HG03457 (cell line): ENCODE data around the gene MLLT10.
A peak's percentile ranks its signal among the peaks of the same experiment; 100 is the strongest.

Experiments used
- ATAC-seq: cut with Tn5 transposase; IDR thresholded peaks from one replicate; pipeline ENCODE4 v1.9.1; 2021; ENCODE audit warnings: moderate number of reproducible peaks; ENCODE audit not compliant: unreplicated experiment

MLLT10 gene

DNA sequence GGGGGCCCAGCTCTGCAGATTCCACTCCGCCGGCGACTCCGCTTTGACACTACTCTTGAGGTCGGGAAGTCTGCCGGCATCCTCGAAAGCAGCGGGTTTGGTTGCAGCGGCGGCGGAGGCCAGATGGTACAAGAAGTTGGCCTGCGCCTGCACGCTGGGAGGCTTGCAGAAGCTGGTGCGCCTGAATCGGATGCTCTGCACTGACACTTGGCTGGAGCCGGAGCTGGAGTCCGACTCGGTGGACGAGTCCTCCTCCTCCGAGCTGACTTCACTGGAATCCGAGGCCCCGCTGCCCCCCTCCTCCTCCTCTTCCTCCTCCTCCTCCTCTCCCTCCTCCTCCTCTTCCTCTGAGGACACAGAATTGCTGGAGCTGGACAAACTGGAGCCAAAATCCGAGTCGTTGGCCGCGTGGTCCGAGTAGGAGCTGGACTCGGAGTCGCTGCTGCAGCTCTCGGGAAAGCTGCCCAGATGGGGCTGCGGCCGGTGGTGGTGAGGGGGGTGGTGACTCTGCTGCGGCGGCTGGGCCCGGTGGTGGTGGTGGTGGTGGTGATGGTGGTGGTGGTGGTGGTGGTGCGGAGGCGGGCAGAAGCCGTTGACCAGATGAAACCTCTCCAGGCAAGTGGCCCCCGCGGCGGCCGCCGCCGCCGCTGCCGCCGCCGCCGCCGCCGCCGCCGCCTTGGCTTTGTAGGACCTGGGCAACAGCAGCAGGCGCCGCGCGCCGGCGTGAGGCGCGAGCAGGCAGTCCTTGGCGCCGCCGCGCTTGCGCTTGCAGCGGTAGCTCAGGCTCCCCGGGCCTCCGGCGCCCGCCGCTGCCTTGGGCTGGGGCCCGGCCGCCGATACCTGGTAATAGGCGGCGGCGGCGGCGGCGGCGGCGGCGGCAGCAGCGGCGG, 17.5 kb upstream of the MLLT10 start:
- peak; percentile 45 for ATAC-seq

DNA sequence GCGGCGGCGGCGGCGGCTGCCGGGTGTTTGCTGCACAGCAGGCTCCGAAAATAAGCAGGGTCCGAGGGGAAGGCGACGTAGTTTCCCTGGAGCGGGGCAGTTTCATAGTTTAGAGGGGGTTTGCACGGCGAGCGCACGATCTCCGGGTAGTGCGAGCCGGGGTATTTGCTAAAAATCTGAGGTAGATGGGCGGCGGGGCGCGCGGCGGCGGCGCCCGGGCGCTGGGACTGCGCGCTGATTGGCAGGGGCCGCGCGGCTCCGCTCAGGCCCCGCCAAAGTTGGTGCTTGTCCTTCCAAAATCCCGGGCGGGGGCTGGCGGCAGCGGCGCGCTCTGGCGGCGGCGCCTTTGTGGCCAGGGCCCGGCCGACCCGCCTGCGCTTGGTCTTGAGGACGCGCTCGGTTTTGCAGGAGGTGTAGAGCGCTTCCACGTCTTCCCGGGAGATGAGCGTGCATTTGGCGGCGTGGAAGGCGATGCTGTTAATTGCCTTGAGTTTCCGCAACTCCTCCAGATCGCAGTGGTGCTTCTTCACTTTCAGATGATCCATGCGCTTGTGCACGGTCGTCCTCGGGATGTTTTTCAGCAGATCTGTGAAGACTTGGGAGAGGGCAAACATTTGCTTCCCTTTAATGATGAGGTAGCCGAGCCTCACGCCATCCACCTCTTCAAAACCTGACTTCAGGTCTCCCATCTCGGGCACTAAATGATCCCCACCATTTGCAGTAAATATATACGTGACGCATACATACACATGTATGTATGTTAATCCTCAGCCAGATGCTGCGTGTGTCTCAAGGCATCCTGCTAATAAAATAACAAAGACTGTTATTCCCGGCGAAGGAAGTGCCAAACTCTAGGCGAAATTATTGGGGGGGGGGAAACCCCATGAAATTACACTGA, 16.6 kb upstream of the MLLT10 start:
- ATAC-seq = peak; percentile 45

DNA sequence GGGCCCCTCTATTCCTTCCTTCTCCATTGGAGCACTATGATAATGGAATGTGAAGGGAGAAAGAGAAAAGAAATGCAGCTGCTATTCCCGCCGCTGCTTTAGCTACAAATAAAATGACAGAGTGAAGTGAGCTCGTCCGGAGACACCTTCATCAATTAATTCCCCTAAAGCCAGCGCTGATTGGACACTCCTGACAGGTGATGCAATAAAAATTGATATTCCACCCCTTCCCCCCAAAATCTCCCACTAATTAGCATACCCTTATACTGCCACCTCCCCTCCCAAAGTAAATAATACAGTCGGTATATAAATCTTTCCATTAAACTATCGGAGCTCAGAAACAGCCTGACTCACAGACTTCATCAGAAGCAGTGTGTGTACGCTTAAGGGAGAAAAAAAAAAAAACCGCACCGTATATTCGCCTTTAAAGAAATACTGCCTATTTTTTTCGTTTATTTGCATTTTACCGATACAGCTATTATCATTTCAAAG, 15.8 kb upstream of the MLLT10 start:
- ATAC-seq = no peak

DNA sequence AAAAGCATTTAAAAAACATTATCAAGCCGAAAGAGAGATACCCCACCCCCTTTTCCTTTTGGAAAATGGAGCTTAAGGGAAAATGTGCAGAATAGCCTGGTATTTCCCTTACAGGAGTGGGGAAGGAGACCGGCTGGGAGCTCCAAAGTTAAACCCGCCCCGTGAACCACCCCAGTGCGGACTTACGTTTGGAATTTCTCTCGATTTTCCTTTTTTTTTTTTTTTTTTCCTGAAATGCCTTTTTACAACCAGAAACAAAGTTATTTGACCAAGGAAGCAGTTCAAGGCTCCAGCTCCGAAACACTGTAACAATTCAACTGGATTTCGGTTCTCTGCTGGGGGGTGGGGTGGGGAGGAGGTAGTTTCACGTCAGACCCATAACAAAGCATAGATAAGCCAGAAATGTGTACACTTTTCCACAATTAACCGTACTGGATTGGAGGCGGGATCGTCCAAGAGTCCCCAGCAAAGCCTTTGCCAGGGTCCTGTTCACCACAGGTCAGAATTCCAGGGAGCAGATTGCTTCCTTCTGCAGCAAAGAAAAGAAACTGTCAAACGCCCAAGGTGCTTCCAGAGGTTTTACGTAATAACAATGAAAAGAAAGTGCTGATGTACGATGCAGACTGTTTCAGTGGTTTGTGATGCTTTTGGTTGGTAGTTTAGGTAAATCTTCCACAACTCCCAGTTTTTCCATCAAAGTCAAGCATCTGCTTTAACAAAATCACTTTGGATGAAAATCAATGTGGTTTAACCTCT, 15.2 kb upstream of the MLLT10 start:
- ATAC-seq = no peak

DNA sequence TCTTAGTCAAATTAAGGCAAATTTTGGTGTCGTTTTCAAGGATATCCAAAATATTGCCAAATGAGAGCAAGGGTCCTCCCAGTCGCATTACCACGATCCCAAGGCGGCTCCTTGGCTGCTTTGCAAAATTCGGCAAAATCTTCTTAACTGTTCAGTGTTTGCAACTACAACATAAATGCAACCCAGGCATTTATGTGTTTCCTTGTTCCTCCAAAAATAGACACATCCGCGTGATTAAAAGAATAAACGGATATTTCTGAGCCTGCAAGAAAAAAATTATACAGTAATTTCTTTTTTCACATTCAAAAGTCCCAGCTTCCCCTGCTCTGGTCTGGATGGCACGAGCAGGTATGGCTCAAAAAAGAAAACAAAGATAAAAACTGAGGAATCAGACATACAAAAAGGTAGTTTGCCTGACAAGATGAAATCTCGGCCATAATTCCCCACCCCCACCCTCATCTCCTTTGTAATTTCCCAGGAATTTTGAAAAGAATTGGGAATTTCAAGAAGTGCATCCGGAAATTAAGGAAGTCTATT, 14.6 kb upstream of the MLLT10 start:
- no peak for ATAC-seq

DNA sequence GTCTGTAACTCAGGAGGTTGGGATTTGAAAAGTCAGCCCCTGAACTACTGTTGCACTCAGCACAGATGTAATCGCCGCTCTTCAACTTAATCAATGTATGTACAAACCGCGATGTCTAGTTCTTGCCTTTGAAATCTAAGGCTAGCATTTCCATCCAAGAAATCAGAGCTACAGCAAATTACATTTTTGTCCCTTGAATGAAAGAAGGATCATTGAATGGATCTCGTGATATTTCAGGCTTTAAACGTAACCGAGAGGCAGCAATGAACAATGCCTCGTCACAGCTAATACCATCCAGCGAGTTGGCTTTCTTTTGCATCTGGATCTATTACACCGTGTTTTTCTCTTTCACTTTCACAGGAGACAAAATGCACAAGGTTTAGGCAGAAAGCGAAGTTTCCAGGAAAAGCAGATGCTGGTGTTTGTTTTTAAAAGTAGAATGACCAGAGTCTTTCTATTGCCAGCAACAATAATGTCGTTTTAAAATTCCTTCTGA, 14.0 kb upstream of the MLLT10 start:
- no peak for ATAC-seq

DNA sequence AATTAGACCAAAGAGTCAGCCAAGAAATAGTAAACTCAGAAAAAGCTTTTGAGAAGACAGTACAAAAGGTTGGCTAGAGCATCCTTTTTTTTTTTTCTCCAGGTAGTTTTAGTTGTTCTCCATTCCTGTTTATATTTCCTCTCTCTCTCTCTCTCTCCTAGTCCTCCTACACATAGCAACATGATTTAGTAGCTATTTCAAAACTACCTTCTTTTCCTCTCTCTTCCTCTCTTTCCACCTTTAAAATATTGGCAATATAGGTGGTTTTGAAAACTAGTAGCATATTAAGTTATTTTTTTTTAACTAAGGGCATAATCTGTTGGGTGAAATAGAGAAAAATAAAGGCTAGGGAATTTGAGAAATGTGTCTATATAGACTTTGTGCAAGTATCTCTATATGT, 13.5 kb upstream of the MLLT10 start:
- no peak for ATAC-seq

DNA sequence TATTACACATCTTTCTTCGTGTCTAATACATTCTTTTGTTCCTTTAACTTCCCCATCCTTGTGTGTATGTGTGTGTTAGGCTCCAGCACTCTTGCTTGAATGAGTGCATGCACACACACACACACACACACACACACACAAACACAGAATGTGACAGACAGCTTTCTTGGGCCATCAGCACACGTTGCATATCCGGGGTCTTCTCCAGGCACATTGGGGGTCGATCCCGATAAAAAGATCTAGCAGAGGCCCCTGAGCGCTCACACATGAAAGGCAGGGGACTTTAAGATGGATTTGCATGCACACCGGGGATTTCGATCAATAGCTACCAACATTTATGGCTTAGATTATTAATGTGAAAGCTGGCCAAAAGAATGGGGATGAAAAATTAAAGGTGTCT, 13.1 kb upstream of the MLLT10 start:
- ATAC-seq = no peak

DNA sequence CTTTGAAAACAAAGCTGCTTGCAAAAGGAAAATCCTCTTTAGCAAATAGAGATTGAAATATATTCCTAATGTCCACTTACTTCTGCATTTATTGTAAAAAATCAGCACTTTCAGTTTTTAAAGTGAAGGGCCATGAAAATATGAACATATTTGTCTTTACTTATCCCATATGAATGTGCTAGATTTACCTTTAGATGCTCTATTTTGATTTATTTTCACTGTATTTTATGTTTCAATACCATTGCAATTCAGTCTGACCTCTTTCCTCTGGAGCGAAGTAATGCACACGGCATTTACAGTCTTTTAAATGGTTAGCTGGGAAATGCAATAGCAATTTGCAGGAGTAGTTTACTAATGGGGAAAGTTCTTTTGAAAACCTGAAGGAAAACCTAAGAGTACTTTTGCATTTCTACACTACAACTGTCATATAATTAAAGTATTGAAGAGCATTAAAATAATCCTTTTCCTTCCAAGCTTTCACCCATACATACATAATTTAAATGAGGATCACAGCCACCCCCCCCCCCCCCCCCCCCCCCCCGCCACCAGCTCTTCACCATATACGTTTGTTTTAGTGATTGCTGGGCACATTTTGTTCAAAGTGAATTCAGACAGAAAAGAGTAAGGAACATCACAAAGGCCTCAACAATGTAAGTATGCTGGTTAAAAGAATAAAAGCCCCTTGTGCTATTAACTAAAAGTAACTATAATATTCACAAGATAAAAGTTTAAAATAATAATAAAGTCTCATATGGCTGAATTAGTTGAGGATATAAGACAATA, 12.1 kb upstream of the MLLT10 start:
- no peak for ATAC-seq

DNA sequence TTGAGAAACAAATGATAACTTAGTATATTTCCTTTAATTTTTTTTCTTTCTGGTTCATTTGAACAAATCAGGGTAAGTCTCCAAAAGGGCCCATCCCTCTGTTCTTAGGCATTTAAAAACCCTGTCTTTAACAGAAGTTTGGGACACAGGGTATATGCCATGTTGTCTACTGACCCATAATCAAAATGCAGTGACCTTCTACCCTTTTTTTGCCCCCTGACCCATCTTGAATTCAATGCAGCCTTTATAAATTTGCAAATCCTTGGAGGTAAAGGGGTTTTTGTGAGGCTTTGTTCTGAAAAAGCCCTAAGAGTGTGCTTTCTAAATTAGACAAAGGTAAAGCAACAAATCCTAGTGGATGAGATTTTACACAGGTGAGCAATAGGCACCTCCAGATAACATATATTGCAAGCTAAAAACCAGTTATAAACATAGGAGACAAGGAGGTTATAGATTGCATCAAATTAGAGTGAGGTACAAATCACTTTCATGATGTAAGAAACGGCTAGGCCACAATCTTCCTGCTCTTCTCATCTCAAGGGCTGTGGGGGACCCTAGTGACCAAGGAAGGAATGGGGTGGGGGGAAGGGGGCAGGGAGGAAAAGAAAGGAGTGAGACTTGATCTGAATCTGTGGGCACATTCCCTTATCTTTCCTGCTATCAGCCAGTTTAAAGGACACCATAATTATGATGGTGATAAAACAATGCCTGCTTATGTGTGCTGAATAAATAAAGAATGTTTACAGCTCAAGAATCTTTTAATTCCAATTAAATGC, 11.2 kb upstream of the MLLT10 start:
- ATAC-seq = no peak

DNA sequence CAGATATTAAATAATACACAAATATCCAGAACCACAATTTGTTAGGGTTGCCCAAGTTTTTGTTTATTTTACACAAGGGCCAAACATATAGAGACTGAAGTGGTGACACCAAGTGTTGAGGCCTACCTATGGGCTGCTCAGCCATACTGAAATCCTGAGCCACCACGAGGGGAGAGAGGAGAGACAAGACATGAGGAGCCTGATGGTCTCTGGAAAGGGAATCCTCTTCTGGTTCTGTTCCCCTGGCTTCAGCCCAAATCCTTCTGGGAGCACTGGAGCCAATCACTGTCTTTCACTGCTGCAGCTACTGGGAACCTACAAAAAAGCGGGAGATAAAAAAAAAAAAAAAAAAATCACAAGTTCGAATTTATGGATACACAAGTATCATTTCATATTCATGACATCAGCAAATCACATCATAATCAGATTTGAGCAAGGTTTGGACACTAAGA, 10.4 kb upstream of the MLLT10 start:
- no peak for ATAC-seq

DNA sequence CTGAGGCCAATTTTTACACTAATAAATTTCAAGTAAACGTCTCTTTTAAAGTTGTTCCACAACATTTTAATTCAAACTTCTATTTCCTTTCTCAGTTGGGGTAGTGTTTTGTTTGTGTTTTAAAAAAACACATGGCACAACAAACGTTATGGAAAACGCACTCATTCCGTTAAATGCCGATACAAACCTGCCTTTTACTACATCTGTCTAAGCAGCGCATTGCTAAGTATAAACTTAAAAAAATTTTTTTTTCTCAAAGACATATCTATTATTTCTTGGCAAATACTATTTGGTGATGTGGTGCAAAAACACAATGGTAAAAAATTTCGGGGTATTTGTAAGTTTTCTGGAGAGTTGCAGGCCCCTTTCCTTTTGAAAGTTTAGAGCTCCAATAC, 9.9 kb upstream of the MLLT10 start:
- ATAC-seq = no peak

DNA sequence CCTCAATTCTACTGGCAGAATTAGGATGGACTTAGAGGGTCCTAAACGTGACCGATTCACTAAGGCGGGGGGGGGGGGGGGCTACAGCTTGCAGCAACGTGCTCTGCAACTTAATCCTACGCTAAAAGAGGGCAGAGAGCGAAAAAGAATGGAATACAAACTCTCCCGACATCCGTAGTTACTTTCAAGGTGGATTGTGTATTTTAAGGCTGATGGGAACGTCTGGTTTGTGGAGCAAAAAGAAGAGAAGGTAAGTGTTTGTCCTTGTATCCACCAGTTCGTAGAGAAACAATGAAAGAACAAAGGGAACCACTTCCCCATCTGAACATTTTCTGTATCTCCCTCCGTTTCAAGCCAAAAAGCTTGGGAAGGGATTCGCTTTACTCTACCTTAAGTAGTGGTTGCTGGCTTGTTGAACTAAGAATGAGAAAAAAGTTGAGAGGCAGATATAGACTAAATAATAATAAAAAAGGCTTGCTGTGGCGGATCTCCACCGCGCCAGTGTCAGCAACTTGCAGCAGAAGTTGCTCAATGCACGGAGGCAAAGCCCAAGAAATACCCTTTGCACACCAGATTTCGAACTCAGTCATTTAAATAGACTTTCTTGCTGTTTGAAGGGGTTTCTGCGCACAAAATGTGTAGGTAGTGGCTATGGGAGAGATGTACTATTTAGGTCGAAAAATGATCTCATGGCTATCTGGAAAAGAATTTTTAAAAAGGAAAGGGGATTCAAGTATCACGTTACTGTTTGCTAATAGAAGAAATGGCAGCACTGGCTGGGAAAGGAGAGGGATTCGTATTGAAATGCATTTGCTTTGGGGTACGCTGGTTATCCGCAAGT, 9.3 kb upstream of the MLLT10 start:
- no peak for ATAC-seq

DNA sequence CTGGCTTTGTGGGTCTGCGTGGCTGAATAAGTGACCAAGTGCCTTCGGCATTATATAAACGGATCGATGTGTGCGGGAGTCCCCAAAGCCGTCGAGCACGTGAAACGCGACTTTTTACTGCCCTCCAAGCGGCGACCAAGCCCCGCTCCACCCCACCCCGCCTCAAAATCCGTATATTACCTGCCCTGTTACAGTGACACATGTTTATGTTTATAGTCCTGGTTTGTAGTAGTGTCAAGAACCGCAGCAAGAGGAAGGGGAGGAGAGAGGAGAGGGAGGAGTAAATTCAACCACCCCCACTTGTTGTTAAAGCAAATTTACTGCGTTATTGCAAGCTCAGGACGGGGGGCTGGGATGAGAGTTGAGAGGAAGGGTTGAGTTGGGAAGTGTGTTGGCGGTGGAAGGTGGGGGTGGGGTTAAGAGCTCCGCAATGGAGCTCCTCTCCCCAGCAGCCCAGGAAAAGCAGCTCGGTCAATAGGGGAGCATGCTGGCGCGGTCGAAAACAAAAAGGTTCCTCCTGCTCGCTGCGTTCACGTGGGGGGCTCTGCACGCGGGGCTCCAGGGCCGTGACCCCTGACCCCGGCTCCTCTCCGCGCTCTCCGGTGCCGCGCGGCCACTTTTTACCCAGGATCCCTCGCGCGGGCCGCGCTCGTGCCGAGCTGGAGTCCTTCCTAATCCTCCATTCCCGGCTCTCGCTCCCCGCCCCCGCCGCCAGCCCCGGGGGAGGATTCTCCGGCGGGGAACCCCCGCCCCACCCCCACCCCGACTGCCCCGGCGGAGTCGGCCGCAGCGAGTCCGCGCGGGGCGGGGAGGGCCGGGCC, 8.5 kb upstream of the MLLT10 start, which contains the start of gene SKIDA1:
SKIDA1 (minus strand) TSS at position 316 of the 821 bp plus-strand sequence. CDS start 7,860 bp downstream, outside the sequence.
- peak; percentile 37 for ATAC-seq

DNA sequence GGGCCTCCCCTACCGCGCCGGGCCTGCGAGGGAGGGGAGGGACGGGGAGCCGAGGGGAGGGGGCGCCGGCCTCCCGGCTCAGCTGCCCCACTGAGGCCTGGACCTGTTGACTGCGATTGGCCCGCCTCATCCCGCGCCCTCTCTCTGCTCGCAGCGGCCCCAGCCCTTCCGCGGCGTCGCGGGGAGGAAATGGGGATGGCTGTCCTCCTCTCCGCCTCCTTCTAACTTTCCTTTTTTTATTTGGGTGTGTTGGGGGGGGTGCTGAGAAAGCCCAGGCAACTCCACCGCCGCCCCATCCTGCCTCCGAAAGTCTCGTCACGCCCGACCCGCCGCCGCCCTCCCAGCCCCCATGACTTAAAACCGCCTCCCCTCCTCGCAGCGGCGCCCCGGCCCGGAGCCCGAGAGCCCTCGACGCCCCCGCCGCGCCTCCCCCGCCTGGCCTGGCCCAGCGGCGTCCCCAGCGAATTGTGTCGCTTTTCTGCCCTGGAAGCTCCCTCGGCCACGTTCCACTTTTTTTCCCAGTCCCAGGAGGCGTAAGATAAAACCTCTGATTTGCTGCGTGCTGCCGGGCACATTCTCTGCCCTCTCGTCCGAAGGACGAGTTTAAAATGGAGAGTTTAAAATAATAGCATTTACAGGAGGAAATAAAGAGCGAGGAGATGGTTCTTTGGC, 7.7 kb upstream of the MLLT10 start:
- ATAC-seq = peak; percentile 14

DNA sequence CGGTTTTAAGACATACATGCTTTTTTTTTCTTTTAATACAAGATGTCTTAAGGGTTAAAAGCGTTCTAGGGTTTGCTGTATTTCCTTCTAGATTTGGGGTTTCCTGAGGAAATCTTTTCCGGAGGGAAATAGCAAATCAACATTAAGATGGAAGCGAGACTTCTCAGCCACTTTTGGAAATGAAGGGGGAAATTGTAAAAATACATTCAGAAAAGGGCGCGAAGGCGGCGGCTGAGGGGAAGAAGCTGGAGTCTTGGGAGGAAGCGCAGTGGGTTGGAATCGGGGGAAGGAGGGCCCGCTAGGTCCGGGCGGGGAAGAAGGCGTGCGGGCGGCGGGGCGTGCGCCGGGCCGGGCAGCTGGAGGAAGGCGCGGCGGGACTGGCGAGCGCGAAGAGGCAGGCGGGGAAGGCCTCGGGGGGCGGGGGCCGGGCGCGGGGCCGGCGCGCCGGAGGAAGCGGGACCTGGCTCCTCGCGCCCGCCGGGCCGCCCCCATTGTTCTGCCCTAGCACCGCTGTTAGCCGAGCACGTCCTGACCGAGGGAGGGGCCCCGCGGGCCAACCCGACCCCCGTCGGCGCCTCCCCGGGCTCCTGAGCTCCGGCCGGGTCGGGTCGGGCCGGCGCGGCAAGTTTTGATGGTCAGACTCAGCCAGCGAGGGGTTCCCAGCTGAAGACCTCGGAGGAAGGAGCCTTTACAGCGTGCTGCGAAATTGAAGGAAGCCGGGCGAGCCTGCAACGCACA, 7.0 kb upstream of the MLLT10 start:
- ATAC-seq = no peak
